ENCODE data around the gene TUBGCP2. TPM values are rescaled to one million over a fixed set of nuclear protein-coding genes. Genes with fewer than 3 reads are reported as not detected.

The TUBGCP2 gene
- total and polyA plus RNA-seq, 3 donors from 2014 or later, result 76.0 to 101 (median 84.3) TPM

DNA sequence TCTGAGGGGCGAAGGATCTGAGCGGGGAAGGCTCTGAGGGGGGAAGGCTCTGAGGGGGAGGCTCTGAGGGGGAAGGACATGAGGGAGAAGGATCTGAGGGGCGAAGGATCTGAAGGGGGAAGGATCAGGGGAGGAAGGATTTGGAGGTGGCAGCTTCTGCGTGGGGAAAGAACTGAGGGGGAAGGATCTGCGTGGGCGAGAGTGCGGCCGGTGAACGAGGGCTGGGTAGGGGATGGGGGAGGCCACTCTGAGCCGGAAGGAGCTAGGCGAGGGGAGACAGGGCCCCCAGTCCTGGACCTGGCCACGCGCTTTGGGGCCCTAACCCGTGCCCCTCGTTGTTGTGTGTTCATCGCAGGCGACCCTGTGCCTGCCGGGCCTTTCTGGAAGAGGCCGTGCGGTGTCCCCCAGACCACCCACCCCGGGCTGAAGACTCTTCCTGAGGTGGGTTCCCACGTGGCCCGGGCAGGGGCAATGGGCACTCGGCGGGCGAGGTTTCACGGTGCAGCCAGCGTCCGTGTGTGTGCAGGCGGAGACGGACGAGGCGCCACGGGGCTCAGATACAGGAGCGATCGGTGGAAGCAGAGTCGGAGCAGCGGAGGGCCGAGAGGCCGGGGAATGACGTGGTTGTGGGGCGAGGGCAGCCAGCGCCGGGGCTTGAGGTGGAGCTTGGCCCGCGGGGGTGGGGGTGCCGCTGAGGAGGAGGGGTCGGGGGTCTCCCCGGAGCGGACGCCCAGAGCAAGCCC, 26.0 kb upstream of the TUBGCP2 start:
- 10% methylated on average over 38 to 47 of the region's 51 CpGs for WGBS, 2 donors
- H3K27me3 ChIP-seq, result peaks cover 7% of the 10 kb centered on the region
- H3K4me3 ChIP-seq, result peak overlapping the region in 1 of 2 donors; percentile 57
- no peak overlapping the region for H3K27ac ChIP-seq
- H3K36me3 ChIP-seq (ENCODE audit: low read depth, missing control alignments), result no peaks in the 10 kb centered on the region
- H3K9me3 ChIP-seq, result no peaks in the 10 kb centered on the region
- intact Hi-C loops (cut with DNase I; ENCODE audit: low total_unique reads), result no loop called here
- H3K4me1 ChIP-seq, result peaks cover 26% of the 10 kb centered on the region
- no peak for DNase-seq
- no peak for TF ChIP-seq POLR2A (IDR thresholded peaks at IDR 0.05)
- TF ChIP-seq, protein P1, sequence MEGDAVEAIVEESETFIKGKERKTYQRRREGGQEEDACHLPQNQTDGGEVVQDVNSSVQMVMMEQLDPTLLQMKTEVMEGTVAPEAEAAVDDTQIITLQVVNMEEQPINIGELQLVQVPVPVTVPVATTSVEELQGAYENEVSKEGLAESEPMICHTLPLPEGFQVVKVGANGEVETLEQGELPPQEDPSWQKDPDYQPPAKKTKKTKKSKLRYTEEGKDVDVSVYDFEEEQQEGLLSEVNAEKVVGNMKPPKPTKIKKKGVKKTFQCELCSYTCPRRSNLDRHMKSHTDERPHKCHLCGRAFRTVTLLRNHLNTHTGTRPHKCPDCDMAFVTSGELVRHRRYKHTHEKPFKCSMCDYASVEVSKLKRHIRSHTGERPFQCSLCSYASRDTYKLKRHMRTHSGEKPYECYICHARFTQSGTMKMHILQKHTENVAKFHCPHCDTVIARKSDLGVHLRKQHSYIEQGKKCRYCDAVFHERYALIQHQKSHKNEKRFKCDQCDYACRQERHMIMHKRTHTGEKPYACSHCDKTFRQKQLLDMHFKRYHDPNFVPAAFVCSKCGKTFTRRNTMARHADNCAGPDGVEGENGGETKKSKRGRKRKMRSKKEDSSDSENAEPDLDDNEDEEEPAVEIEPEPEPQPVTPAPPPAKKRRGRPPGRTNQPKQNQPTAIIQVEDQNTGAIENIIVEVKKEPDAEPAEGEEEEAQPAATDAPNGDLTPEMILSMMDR (IDR thresholded peaks at IDR 0.05), result no peak

DNA sequence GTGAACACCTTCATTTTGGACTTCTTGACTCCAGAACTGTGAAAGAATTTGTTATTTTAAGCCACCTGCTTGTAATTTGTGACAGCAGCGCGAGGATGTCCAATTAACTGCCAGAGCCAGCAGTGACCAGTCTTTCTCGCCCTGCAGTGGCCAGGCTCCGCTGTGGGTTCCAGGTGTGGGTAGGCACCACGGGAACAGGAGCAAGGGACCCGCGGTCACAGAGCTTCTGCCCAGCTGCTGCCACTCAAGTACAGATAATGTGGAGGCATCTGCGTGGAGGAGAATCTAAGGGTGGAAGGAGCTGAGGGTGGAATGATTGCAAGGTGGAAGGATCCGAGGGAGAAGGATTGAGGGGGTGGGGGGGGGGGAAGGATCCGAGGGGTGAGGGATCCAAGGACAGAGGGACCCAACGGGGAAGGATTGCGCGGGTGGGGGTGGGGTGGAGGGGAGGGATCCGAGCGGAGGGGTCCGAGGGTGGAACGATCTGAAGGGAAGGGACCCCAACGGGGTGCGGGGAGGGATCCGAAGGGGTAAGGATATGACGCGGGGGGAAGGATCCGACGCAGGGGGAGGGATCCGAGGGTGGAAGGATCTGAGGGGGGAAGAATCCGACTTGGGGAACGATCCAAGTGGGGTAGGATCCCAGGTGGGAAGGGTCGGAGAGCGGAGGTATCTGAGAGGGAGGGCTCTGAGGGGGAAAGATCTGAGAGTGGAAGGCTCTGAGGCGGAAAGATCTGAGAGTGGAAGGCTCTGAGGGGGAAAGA, 24.4 kb upstream of the TUBGCP2 start:
- Histone ChIP-seq H3K4me1 (peaks cover 29% of the 10 kb centered on the region), H3K27ac (no peak overlapping the region), H3K4me3 (no peak overlapping the region), H3K9me3 (no peaks in the 10 kb centered on the region), H3K36me3 (ENCODE audit: low read depth, missing control alignments) (no peaks in the 10 kb centered on the region), H3K27me3 (peaks cover 7% of the 10 kb centered on the region)
- 52 to 62% methylated on average over 30 of the region's 30 CpGs for WGBS, 2 donors
- intact Hi-C loops (cut with DNase I; ENCODE audit: low total_unique reads), result no loop called here
- TF ChIP-seq, protein P1 (IDR thresholded peaks at IDR 0.05), result no peak
- no peak for TF ChIP-seq POLR2A (IDR thresholded peaks at IDR 0.05)
- DNase-seq, result no peak

DNA sequence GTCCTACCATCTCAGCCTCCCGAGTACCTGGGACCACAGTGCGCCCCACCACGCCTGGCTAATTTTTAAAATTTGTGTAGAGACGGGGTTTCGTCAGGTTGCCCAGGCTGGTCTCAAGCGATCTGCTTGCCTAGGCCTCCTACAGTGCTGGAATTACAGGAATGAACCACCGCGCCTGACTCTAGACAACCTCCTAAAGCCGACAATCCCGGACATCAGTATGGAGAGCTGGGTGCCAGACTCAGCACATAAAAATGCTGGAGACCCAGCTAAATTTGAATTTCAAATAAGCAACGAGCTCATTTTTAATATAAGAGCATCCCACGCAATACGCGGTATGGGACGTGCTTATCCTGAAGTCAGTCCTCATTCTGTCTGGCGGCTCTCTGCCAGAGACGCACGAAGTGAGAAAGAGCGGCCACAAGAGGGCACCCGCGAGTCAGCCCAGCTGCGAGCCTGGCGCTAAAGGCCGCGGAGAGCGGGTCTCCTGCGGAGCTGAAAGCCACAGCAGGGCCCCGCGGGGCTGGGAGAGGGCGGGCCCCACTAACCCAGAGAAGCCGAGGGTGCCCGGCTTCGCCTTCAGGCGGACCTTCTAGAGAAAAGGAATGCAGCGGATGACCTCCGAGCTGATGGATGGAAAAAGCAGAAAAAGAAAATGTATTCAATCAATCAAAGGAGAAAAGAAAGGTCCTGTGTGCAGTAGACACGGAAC, 21.0 kb upstream of the TUBGCP2 start:
- peaks cover 10% of the 10 kb centered on the region for H3K4me1 ChIP-seq
- DNase-seq, result peak; percentile 94
- no peaks in the 10 kb centered on the region for H3K9me3 ChIP-seq
- no peaks in the 10 kb centered on the region for H3K27me3 ChIP-seq
- TF ChIP-seq POLR2A (IDR thresholded peaks at IDR 0.05), result no peak
- TF ChIP-seq, protein P1 (IDR thresholded peaks at IDR 0.05), result peak; percentile 76 to 97 (median 87)
- WGBS, 2 donors, result 3 to 7% methylated on average over 26 to 37 of the region's 37 CpGs
- H3K27ac ChIP-seq, result no peak overlapping the region
- H3K36me3 ChIP-seq (ENCODE audit: low read depth, missing control alignments), result no peaks in the 10 kb centered on the region
- no peak overlapping the region for H3K4me3 ChIP-seq
- intact Hi-C loops (cut with DNase I; ENCODE audit: low total_unique reads), result no loop called here

DNA sequence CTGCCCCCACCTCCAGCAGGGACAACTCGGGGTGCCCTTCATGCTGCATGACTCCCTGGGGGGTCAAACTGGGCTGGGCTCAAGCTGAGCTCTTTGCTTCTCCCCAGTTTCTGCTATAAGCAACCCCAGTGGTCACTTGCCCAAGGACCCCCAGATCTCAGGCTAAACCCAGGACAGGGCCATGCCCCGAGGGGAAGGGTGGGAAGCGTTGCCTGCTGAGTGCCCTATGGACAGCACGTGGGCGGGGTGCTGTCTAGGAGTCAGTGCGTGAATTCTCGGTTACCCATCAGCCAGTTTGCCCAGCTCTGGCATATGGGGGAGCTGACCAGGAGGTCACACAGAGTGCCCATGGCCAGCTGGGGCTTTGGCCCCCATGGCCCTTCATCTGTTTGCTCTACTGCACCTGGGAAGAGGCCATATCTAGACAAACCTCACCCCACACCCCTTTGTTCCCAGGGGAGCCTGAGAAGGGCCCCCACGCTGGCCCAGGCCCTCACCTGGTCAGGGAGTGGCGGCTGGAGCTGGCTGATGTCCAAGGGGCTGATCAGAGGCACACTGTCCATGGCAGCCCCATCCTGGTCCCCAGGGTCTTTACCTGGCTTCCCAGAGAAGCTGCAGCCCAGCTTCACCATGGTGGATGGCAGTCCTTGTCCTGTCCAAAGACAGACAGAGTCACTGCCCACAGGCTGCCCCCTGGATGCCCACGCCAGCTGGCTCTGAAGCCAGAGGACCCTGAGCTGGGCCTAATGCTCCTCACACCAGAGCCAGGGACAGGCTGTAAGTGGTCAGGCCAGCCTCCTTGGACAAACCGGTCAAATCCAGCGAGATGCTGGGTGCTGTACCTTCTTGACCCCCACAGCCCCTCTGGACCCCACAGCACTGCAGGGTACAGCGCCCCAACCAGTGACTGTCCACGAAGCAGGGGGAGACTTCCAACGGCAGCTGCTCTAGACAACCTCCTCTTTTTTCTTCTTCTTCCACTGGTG, 20.0 kb upstream of the TUBGCP2 start:
- intact Hi-C loops (cut with DNase I; ENCODE audit: low total_unique reads), result no loop called here
- Histone ChIP-seq H3K4me3 (no peak overlapping the region), H3K27me3 (no peaks in the 10 kb centered on the region), H3K36me3 (ENCODE audit: low read depth, missing control alignments) (no peaks in the 10 kb centered on the region), H3K9me3 (no peaks in the 10 kb centered on the region), H3K27ac (no peak overlapping the region), H3K4me1 (peaks cover 11% of the 10 kb centered on the region)
- 83 to 86% methylated on average over 6 to 15 of the region's 15 CpGs for WGBS, 2 donors
- DNase-seq, result no peak
- no peak for TF ChIP-seq POLR2A (IDR thresholded peaks at IDR 0.05)
- TF ChIP-seq, protein P1 (IDR thresholded peaks at IDR 0.05), result no peak

All from testis (tissue), 3 donors.